ENCODE results near the gene RAB34. TPM values are rescaled to one million over a fixed set of nuclear protein-coding genes. Genes with fewer than 3 reads are reported as not detected.

Gene RAB34
- total and polyA plus RNA-seq, 2 experiments from 2014 or later: 160 to 180 TPM

DNA sequence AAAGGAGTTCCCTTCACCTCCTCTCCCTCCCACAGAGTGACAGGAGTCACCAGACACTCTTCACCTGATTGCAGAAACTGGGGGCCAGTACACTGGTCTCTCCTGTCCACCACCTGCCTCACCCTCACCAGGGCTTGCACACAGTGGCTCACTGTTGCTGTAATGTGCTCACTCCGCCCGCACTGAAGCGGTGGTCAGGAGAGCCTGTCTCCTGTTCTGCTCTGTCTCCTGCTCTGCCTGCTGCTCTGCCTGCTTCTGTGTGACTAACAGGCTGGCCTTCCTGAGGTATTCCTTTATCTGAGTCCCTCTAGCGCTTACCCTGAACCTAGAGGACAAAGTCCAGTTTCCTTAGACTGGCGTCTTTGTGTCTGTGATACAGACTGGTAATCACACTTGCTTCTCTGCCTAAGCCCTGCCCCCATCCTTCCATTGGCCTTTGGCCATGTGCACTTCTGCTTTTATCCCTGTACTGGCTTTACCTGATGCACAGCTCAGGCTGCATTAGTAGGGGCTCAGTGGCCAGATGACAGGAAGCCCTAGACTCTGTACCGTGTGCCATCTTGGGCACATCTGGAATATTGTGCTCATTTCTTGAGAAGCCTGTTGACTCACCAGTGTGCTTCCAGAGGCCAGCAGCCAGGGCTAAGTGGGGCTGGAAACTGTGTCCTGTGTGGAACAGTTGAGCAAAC, 19.3 kb downstream of the RAB34 start:
- Histone ChIP-seq H2AFZ (no peak overlapping the region), H3K79me2 (no peaks in the 10 kb centered on the region), H4K20me1 (ENCODE audit: insufficient read depth, poor library complexity, severe bottlenecking) (no peaks in the 10 kb centered on the region), H3K4me1 (ENCODE audit: insufficient read depth) (peaks cover 28% of the 10 kb centered on the region), H3K36me3 (replicated peaks; ENCODE audit: insufficient read depth, low read depth) (no peaks in the 10 kb centered on the region), H3K27ac (peak overlapping the region; percentile 91), H3K4me3 (no peak overlapping the region), H3K9me2 (replicated peaks; ENCODE audit: insufficient read depth) (no peaks in the 10 kb centered on the region), H3K9me3 (ENCODE audit: low read depth) (no peaks in the 10 kb centered on the region), H3K27me3 (no peaks in the 10 kb centered on the region), H3K4me2 (peak overlapping the region; percentile 52)
- peak; percentile 89 for DNase-seq (ENCODE audit: low spot score)
- WGBS (ENCODE audit: low lambda C conversion rate, missing lambda C conversion rate): 51% methylated on average over 6 of the region's 6 CpGs
- TF ChIP-seq, protein P1, sequence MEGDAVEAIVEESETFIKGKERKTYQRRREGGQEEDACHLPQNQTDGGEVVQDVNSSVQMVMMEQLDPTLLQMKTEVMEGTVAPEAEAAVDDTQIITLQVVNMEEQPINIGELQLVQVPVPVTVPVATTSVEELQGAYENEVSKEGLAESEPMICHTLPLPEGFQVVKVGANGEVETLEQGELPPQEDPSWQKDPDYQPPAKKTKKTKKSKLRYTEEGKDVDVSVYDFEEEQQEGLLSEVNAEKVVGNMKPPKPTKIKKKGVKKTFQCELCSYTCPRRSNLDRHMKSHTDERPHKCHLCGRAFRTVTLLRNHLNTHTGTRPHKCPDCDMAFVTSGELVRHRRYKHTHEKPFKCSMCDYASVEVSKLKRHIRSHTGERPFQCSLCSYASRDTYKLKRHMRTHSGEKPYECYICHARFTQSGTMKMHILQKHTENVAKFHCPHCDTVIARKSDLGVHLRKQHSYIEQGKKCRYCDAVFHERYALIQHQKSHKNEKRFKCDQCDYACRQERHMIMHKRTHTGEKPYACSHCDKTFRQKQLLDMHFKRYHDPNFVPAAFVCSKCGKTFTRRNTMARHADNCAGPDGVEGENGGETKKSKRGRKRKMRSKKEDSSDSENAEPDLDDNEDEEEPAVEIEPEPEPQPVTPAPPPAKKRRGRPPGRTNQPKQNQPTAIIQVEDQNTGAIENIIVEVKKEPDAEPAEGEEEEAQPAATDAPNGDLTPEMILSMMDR (IDR thresholded peaks at IDR 0.05; ENCODE audit: poor library complexity): no peak
- TF ChIP-seq EZH2phosphoT487 (IDR thresholded peaks at IDR 0.05; ENCODE audit: low read depth, severe bottlenecking, unreplicated experiment) (no peak), EZH2 (IDR thresholded peaks at IDR 0.05; ENCODE audit: borderline replicate concordance) (no peak)

GRCh38 chr17:28693869-28694268, 23.8 kb downstream of the RAB34 start:
- Histone ChIP-seq H3K27me3 (no peaks in the 10 kb centered on the region), H3K79me2 (no peaks in the 10 kb centered on the region), H3K36me3 (replicated peaks; ENCODE audit: insufficient read depth, low read depth) (no peaks in the 10 kb centered on the region), H2AFZ (no peak overlapping the region), H3K4me3 (no peak overlapping the region), H3K27ac (no peak overlapping the region), H3K4me1 (ENCODE audit: insufficient read depth) (peaks cover 17% of the 10 kb centered on the region), H3K9me2 (replicated peaks; ENCODE audit: insufficient read depth) (no peaks in the 10 kb centered on the region), H4K20me1 (ENCODE audit: insufficient read depth, poor library complexity, severe bottlenecking) (no peaks in the 10 kb centered on the region), H3K4me2 (no peak overlapping the region), H3K9me3 (ENCODE audit: low read depth) (no peaks in the 10 kb centered on the region)
- no peak for DNase-seq (ENCODE audit: low spot score)
- 96% methylated on average over 1 of the region's 1 CpG for WGBS (ENCODE audit: low lambda C conversion rate, missing lambda C conversion rate)
- TF ChIP-seq, protein P1 (IDR thresholded peaks at IDR 0.05; ENCODE audit: poor library complexity): no peak
- TF ChIP-seq EZH2 (IDR thresholded peaks at IDR 0.05; ENCODE audit: borderline replicate concordance) (no peak), EZH2phosphoT487 (IDR thresholded peaks at IDR 0.05; ENCODE audit: low read depth, severe bottlenecking, unreplicated experiment) (no peak)

DNA sequence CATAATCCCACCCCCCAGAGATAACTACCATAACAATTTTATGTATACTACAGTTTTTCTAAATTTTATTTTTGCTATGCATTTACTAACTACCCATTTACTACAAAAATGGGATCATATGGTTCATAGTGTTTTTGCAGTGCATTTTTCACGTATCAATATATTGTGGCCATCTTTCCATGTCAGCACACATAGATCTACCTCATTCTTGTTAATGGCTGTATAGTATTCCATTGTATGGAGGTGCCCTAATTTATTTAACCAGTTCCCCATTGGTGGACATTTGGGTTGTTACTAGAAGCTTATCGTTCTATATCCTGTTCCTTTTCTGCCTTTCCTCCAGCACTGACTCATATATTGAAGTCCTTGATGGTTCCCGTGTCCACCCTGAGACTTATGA, 28.7 kb downstream of the RAB34 start:
- Histone ChIP-seq H3K27me3 (no peaks in the 10 kb centered on the region), H3K79me2 (no peaks in the 10 kb centered on the region), H3K4me2 (no peak overlapping the region), H3K36me3 (replicated peaks; ENCODE audit: insufficient read depth, low read depth) (no peaks in the 10 kb centered on the region), H3K9me2 (replicated peaks; ENCODE audit: insufficient read depth) (no peaks in the 10 kb centered on the region), H2AFZ (no peak overlapping the region), H3K27ac (no peak overlapping the region), H3K9me3 (ENCODE audit: low read depth) (no peaks in the 10 kb centered on the region), H3K4me3 (no peak overlapping the region), H3K4me1 (ENCODE audit: insufficient read depth) (no peaks in the 10 kb centered on the region), H4K20me1 (ENCODE audit: insufficient read depth, poor library complexity, severe bottlenecking) (no peaks in the 10 kb centered on the region)
- 97% methylated on average over 3 of the region's 3 CpGs for WGBS (ENCODE audit: low lambda C conversion rate, missing lambda C conversion rate)
- no peak for TF ChIP-seq EZH2 (IDR thresholded peaks at IDR 0.05; ENCODE audit: borderline replicate concordance)
- TF ChIP-seq, protein P1 (IDR thresholded peaks at IDR 0.05; ENCODE audit: poor library complexity): no peak
- no peak for TF ChIP-seq EZH2phosphoT487 (IDR thresholded peaks at IDR 0.05; ENCODE audit: low read depth, severe bottlenecking, unreplicated experiment)
- no peak for DNase-seq (ENCODE audit: low spot score)
